ENCODE measurements around the gene ATF7IP2. TPM values are rescaled to one million over a fixed set of nuclear protein-coding genes. Genes with fewer than 3 reads are reported as not detected.

The ATF7IP2 gene
- total and polyA plus RNA-seq, 2 donors (not counting 3 experiments of a cell fraction or from before 2014, with no cell fraction given) = 9.7 to 14.6 TPM

DNA sequence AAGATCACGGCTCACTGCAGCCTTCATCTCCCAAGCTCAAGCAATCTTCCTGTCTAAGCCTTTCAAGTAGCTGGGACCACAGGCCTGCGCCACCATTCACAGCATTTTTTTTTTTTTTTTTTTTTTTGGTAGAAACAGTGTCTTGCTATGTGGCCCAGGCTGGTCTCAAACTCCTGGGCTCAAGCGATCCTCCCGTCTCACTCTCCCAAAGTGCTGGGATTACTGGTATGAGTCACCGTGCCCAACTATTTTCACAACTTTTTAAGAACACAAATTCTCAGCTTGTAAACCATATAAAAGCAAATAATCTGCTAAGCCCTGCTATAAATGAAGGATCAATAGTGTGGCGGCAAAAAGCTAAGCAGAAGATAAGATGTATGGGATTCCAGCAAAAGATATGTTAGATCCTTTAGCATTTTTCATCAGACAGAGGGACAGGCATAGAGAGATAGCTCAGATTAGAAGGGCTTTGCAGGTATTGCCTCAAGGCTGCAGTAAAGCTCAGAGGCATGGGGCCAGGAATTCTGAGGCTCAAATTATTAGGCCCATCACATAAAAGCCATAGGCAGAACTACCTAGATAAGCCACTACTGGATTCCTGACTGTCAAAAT, 139.5 kb downstream of the ATF7IP2 start:
- no peaks in the 10 kb centered on the region for H3K4me1 ChIP-seq (ENCODE audit: control insufficient read depth, extremely low read depth, insufficient read depth, low read length)
- BruUV-seq (replicated peaks) = no TSS peak
- DNase-seq (ENCODE audit: low read depth, low spot score) (no peak), FAIRE-seq (no peak)
- H3K9ac ChIP-seq (replicated peaks; ENCODE audit: extremely low read depth, insufficient read depth, low read length) = no peak overlapping the region
- POLR2A ChIA-PET = interaction anchor here (0.7 kb wide), 1 partner anchor 1516 kb away, joined by 11 read pairs; no protein-coding TSS in a partner anchor
- dilution Hi-C loops (cut with MboI; ENCODE audit: extremely low pct_ligation_motif_present, low sequenced_read_pairs) (no loop called here), intact Hi-C loops (cut with micrococcal nuclease) (no loop called here)
- H3K27me3 ChIP-seq (ENCODE audit: control insufficient read depth in 2 of 2, insufficient read depth in 2 of 2, low read length in 2 of 2) = no peaks in the 10 kb centered on the region
- no peaks in the 10 kb centered on the region for H3K9me3 ChIP-seq (replicated peaks; ENCODE audit: control insufficient read depth, insufficient read depth, low read length)
- H4K20me1 ChIP-seq (replicated peaks; ENCODE audit: control insufficient read depth, extremely low read depth, insufficient read depth, low read length) = no peaks in the 10 kb centered on the region
- no peak overlapping the region for H3K27ac ChIP-seq (ENCODE audit: insufficient read depth, low read depth, low read length)
- TF ChIP-seq EZH2 (IDR thresholded peaks at IDR 0.05; ENCODE audit: borderline replicate concordance, low read depth, low read length, severe bottlenecking) (no peak), MYC (IDR thresholded peaks at IDR 0.05; ENCODE audit: low read depth, low read length) (no peak), JUN (IDR thresholded peaks at IDR 0.05; ENCODE audit: borderline replicate concordance, insufficient read depth, insufficient read length, low read depth) (no peak), POLR2A (IDR thresholded peaks at IDR 0.05; ENCODE audit: low read depth, low read length) (no peak), GATA2 (IDR thresholded peaks at IDR 0.05; ENCODE audit: insufficient read depth, insufficient read length, low read depth, low read length) (no peak), POLR2AphosphoS5 (IDR thresholded peaks at IDR 0.05; ENCODE audit: insufficient read depth, low read depth, low read length) (no peak), FOS (IDR thresholded peaks at IDR 0.05; ENCODE audit: borderline replicate concordance, insufficient read depth, low read length) (no peak)
- TF ChIP-seq, protein P1, sequence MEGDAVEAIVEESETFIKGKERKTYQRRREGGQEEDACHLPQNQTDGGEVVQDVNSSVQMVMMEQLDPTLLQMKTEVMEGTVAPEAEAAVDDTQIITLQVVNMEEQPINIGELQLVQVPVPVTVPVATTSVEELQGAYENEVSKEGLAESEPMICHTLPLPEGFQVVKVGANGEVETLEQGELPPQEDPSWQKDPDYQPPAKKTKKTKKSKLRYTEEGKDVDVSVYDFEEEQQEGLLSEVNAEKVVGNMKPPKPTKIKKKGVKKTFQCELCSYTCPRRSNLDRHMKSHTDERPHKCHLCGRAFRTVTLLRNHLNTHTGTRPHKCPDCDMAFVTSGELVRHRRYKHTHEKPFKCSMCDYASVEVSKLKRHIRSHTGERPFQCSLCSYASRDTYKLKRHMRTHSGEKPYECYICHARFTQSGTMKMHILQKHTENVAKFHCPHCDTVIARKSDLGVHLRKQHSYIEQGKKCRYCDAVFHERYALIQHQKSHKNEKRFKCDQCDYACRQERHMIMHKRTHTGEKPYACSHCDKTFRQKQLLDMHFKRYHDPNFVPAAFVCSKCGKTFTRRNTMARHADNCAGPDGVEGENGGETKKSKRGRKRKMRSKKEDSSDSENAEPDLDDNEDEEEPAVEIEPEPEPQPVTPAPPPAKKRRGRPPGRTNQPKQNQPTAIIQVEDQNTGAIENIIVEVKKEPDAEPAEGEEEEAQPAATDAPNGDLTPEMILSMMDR (IDR thresholded peaks at IDR 0.05; ENCODE audit: extremely low read depth in 1 of 2, insufficient read depth in 1 of 2, low read depth in 1 of 2, low read length in 2 of 2) = no peak
- TF ChIP-seq, protein P2, sequence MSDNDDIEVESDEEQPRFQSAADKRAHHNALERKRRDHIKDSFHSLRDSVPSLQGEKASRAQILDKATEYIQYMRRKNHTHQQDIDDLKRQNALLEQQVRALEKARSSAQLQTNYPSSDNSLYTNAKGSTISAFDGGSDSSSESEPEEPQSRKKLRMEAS (IDR thresholded peaks at IDR 0.05; ENCODE audit: insufficient read depth, insufficient read length) = no peak
- no peaks in the 10 kb centered on the region for H3K36me3 ChIP-seq (ENCODE audit: control insufficient read depth in 2 of 2, extremely low read depth in 1 of 2, insufficient read depth in 2 of 2, low read length in 2 of 2)
- no peak overlapping the region for H3K4me3 ChIP-seq (replicated peaks in 1 of 3; ENCODE audit: insufficient read depth in 1 of 3, low read depth in 1 of 3, low read length in 3 of 3)
- no peaks in the 10 kb centered on the region for H3K79me2 ChIP-seq (ENCODE audit: control insufficient read depth, insufficient read depth, low read length)
- CTCF ChIA-PET = interaction anchor here (0.7 to 1.5 kb wide), 4 partner anchors 50 to 394 kb away, joined by 3 to 7 read pairs (median 3); no protein-coding TSS in a partner anchor
- H3K9me1 ChIP-seq (replicated peaks; ENCODE audit: control insufficient read depth, extremely low read depth, insufficient read depth, low read length) = no peaks in the 10 kb centered on the region
- no peak overlapping the region for H2AFZ ChIP-seq (ENCODE audit: low read depth, low read length)
- H3K4me2 ChIP-seq (ENCODE audit: insufficient read depth, low read length) = no peak overlapping the region
